ENCODE measurements around the gene TTC34.
"Not testable (repeated sequence)": the region's sequence is repeated elsewhere in the genome, so short reads cannot be mapped to it uniquely, and the experiment has no call there.

The TTC34 gene

GRCh38 chr1:2777424-2778219, 23.9 kb downstream of the TTC34 start:
- no peak for DNase-seq (ENCODE audit: low read depth in 2 of 2)

- DNase-seq (ENCODE audit: low read depth in 2 of 2), result not testable (repeated sequence)
Observed at GRCh38 chr1:2775333-2775732, 26.2 kb downstream of the TTC34 start.

GRCh38 chr1:2768052-2768451, 33.4 kb downstream of the TTC34 start:
- not testable (repeated sequence) for DNase-seq (ENCODE audit: low read depth in 2 of 2)

- DNase-seq (ENCODE audit: low read depth in 2 of 2), result not testable (repeated sequence)
Observed at GRCh38 chr1:2759433-2759832, 42.1 kb downstream of the TTC34 start.

- not testable (repeated sequence) for DNase-seq (ENCODE audit: low read depth in 2 of 2)
Observed at GRCh38 chr1:2757519-2757918, 44.0 kb downstream of the TTC34 start.

GRCh38 chr1:2755426-2755825, 46.1 kb downstream of the TTC34 start:
- DNase-seq (ENCODE audit: low read depth in 2 of 2), result not testable (repeated sequence)

GRCh38 chr1:2754597-2754996, 46.9 kb downstream of the TTC34 start:
- not testable (repeated sequence) for DNase-seq (ENCODE audit: low read depth in 2 of 2)

GRCh38 chr1:2752503-2752902, 49.0 kb downstream of the TTC34 start:
- DNase-seq (ENCODE audit: low read depth in 2 of 2), result not testable (repeated sequence)

- not testable (repeated sequence) for DNase-seq (ENCODE audit: low read depth in 2 of 2)
Observed at GRCh38 chr1:2751866-2752265, 49.6 kb downstream of the TTC34 start.

GRCh38 chr1:2750766-2751730, 50.4 kb downstream of the TTC34 start:
- DNase-seq (ENCODE audit: low read depth in 2 of 2), result not testable (repeated sequence)

GRCh38 chr1:2750041-2750680, 51.3 kb downstream of the TTC34 start:
- not testable (repeated sequence) for DNase-seq (ENCODE audit: low read depth in 2 of 2)

- not testable (repeated sequence) for DNase-seq (ENCODE audit: low read depth in 2 of 2)
Observed at GRCh38 chr1:2748626-2749025, 52.9 kb downstream of the TTC34 start.

- DNase-seq (ENCODE audit: low read depth in 2 of 2), result not testable (repeated sequence)
Observed at GRCh38 chr1:2694796-2695195, 106.7 kb downstream of the TTC34 start.

GRCh38 chr1:2690180-2690579, 111.3 kb downstream of the TTC34 start:
- DNase-seq (ENCODE audit: low read depth in 2 of 2), result not testable (repeated sequence)

GRCh38 chr1:2688336-2688665, 113.2 kb downstream of the TTC34 start:
- DNase-seq (ENCODE audit: low read depth in 2 of 2), result not testable (repeated sequence)

- not testable (repeated sequence) for DNase-seq (ENCODE audit: low read depth in 2 of 2)
Observed at GRCh38 chr1:2687638-2688335, 113.7 kb downstream of the TTC34 start.

- not testable (repeated sequence) for DNase-seq (ENCODE audit: low read depth in 2 of 2)
Observed at GRCh38 chr1:2687174-2687591, 114.3 kb downstream of the TTC34 start.

- DNase-seq (ENCODE audit: low read depth in 2 of 2), result not testable (repeated sequence)
Observed at GRCh38 chr1:2686091-2686863, 115.2 kb downstream of the TTC34 start.

GRCh38 chr1:2685671-2686070, 115.8 kb downstream of the TTC34 start:
- DNase-seq (ENCODE audit: low read depth in 2 of 2), result not testable (repeated sequence)

- DNase-seq (ENCODE audit: low read depth in 2 of 2), result not testable (repeated sequence)
Observed at GRCh38 chr1:2684878-2685277, 116.6 kb downstream of the TTC34 start.

Data from stimulated activated CD4-positive, alpha-beta T cell treated with anti-CD3 and anti-CD28 coated beads, Interleukin-4, amount 100 ng/mL, for 48 hours (primary cell).